HG02938 (cell line): Measurements from ENCODE around the gene INSR.
"Not testable (repeated sequence)": the region's sequence is repeated elsewhere in the genome, so short reads cannot be mapped to it uniquely, and the experiment has no call there.

ENCODE experiments used
- ATAC-seq: cut with Tn5 transposase; IDR thresholded peaks from one replicate; pipeline ENCODE4 v1.9.1; 2021; ENCODE audit warnings: mild to moderate bottlenecking, moderate library complexity; ENCODE audit not compliant: unreplicated experiment

The INSR gene

GRCh38 chr19:7258840-7259395 lies 35.3 kb downstream of the INSR start:
- no peak for ATAC-seq

- ATAC-seq, result no peak
Observed at GRCh38 chr19:7258041-7258839, 36.0 kb downstream of the INSR start.

DNA sequence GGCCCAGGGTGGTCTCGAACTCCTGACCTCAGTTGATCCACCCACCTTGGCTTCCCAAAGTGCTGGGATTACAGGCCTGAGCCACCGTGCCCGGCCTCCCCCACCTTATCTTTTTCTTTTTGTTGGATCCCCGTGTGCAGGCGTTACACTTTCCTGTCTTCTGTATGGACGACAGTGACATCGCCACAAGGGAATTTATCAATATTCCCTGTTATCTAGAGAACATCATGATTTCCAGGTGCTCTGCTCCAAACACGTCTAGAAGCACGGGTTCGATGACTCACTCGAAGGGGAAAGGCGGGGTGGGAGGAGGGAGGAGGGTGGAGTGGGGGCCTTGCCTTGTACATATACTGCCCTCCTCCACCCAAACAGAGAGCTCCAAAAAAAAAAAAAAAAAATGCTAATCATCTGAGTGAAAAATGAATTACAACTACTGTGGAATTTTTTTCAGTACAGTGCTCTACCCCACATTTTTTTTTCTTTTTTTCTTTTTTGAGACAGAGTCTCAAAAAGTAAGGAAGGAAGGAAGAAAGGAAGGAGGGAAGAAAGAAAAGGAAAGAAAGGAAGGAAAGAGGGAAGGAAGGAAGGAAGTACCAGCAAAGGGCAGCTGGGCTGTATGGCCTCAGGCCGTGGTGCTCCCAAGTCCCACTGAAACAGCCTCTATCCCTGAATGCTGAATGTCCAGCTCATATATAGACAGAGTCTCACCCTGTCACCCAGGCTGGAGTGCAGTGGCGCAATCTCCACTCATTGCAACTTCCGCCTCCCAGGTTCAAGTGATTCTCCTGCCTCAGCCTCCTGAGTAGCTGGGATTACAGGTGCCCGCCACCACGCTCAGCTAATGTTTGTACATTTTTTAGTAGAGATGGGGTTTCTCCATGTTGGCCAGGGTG lies 36.8 kb downstream of the INSR start:
- no peak for ATAC-seq

GRCh38 chr19:7255631-7256030 lies 38.6 kb downstream of the INSR start:
- ATAC-seq, result no peak

- no peak for ATAC-seq
Observed at GRCh38 chr19:7255119-7255518, 39.1 kb downstream of the INSR start.

DNA sequence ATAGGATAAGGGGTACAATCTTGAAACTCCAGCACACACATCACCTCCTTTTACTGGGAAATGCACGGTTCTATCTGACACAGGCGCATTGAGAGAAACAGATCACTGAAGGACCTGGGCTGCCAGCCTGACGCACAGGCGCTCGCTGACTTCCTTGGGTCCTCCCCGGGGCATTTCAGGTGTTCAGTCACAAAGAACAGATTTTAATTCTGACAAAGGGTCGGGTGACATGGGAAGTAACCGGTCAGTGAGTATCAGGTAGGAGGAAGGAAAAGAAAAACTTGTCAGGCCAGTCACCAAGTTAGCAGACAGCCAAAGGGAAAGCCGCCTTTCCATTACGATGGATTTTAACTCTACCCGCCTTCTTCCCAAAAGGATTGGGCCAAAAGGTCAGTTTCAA lies 39.6 kb downstream of the INSR start:
- no peak for ATAC-seq

DNA sequence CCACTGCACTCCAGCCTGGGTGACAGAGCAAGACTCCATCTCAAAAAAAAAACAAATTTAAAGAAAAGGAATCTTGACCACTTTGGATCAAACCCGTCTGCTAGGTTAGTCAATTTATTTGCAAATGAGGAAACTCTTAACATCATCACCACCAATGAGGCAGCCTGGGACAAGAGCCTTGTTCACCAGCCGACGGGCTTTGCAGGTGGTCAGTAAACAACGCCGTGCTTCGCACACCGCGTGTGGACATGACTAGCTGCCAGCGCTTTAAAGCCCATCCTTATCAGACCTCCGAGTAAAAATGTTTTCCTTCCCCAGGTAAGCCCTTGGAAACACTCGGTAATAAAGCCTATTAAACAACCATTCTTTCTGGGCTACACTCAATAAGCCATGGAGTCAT lies 41.9 kb downstream of the INSR start:
- ATAC-seq, result no peak

GRCh38 chr19:7251494-7251893 lies 42.7 kb downstream of the INSR start:
- ATAC-seq, result no peak

DNA sequence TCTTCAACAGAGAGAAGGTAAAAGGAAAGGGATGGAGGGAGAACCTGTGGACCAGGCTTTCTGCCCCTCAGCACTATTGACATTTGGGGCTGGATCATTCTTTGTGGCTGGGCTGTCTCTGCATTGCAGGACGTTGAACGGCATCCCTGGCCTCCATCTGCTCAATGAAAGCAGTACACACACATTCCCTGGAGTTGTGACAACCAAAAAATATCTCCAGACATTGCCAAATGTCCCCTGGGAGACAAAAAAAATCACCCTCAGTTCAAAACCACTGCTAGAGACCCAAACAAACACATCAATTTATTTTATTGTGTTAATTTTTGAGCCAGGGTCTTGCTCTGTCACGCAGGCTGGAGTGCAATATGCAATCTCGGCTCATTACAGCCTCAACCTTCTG lies 43.3 kb downstream of the INSR start:
- ATAC-seq, result no peak

GRCh38 chr19:7250057-7250596 lies 44.1 kb downstream of the INSR start:
- no peak for ATAC-seq

DNA sequence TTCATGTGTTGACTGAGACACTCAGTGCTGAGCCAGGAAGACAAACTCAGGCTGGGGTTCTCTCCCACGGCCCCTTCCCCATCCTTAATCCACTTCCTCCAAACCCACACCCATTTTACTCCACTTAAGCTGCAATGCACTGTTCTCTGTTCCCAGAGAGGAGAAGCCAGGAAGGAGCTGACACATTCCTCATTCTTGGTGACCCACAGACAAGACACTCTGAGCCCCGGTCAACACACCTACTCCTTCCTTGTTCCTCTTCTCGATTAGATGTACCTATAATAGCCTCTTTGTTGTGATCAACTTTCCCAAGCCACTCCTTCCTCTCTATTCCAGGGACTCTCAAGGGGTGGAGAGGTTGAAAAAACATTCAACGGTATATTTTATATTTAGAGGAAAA lies 47.1 kb downstream of the INSR start:
- no peak for ATAC-seq

- ATAC-seq, result no peak
Observed at GRCh38 chr19:7246601-7247000, 47.6 kb downstream of the INSR start.

- ATAC-seq, result no peak
Observed at GRCh38 chr19:7242601-7243258, 51.5 kb downstream of the INSR start.

DNA sequence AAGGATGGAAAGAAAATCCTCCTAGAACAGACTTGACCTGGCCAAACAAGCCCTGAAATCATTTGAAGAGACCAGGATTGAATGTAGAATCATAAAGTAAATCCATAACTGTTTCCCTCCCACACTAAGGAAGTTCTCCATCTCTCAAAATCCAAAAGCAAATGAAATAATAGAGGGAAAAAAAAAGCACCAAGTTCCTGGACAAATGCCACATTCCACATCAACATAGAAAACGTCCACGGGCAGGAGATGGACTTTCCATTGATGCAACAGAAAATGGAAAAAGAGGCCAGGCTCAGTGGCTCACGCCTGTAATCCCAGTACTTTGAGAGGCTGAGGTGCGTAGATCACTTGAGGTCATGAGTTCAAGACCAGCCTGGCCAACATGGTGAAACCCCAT lies 56.2 kb downstream of the INSR start:
- ATAC-seq, result no peak

DNA sequence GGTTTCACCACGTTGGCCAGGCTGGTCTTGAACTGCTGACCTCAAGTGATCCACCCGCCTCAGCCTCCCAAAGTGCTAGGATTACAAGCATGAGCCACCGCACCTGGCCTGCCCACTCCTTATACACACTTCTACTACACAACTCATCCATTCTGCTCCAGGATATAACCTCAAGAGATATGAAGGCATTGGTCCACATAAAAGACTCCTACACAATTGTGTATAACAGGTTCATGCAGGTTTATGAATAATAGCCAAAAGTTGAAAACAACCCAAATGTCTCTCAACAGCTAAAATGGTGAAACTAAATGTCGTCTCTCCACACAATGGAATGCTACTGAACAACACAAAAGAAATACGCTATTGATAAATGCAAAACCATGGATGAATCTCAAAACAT lies 58.1 kb downstream of the INSR start:
- ATAC-seq, result no peak

GRCh38 chr19:7230826-7231225 lies 63.4 kb downstream of the INSR start:
- ATAC-seq, result no peak

DNA sequence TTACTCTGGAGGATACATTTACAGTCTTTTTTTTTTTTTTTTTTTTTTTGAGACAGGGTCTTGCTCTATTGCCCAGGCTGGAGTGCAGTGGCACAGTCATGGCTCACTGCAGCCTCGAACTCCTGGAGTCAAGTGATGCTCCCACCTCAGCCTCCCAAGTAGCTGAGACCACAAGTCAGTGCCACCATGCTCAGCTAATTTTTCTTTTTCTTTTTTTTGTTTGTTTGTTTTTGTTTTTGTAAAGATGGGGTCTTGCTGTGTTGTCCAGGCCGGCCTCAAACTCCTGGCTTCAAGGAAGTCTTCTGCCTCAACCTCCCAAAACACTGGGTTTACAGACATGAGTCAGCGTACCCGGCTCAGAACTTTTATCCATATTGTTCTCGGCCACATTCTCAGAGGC lies 64.5 kb downstream of the INSR start:
- no peak for ATAC-seq

DNA sequence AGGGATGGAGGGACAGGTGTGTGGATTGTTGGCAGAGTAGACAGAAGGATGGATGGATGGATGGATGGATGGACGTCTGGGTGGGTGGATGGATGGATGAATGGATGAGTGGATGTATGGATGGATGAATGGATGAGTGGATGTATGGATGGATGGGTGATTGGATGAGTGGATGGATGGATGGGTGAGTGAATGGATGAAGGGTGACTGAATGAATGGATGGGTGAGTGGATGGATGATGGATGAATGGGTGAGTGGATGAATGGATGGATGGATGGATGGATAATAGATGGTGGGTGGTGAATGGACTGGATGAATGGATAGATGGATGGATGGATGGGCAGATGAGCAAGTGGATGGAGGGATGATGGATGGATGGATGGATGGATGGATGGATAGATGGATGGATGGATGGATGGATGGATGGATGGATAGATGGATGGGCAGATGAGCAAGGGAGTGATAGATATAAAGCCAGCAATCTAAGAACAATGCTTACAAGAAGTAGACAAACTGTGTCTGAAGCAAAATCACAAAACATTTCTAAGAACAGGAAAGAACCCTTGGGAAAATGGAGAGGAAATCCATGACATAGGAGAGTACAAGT lies 65.2 kb downstream of the INSR start:
- ATAC-seq, result no peak

DNA sequence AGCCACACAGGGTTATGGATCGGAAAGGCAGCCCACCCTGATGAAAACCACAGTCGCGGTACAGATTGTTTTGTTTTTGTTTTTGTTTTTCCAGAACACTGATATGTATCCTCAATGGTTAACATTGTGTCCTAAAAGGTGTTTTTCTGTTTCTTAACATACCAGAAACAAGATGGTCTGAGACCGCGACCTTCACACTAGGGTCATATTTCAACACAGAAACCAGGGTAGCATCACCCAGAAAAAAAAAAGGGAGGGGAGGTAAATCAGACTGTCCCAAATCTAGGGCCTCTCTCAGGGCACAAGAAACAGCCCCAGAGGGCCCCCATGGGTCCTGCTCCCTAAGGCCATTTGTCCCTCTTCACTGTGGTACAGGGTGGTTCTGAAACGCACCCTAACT lies 66.5 kb downstream of the INSR start:
- ATAC-seq, result no peak

DNA sequence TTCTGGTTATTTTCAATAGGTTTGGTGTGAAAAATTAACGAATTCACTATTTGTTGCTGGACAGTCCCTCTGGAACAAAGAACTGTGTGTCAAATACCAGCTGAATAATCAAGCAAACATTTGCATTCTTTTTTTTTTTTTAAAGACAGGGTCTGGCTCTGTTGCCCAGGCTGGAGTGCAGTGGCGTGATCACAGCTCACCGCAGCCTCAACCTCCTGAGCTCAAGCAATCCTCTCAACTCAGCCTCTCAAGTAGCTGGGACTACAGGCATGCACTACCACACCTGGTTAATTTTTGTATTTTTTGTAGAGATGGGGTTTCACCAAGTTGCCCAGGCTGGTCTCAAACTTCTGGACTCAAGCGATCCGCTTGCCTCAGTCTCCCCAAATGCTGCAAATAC lies 67.1 kb downstream of the INSR start:
- not testable (repeated sequence) for ATAC-seq

GRCh38 chr19:7226739-7227138 lies 67.5 kb downstream of the INSR start:
- ATAC-seq, result no peak
